Heart left ventricle (tissue), 16 donors: ENCODE data around the gene ATP9B. TPM values are rescaled to one million over a fixed set of nuclear protein-coding genes. Genes with fewer than 3 reads are reported as not detected.

ENCODE experiments used
- ATAC-seq, 4 donors: fragments of 200-7000 bp; cut with Tn5 transposase; one replicate each; pipeline ENCODE4 v1.9.1; 2020 to 2022; ENCODE audit warnings: moderate library complexity in 4 of 4, mild to moderate bottlenecking in 3 of 4, moderate number of reproducible peaks in 1 of 4
- DNase-seq, 5 donors: peaks; one replicate each; pipeline ENCODE4 v3.0.0-alpha.2; 2020
- H3K27ac ChIP-seq, 12 donors: fragments of 200-600 bp; sonication (generic) in 4 of 12; one replicate each; pipeline versions ENCODE4 v1.5.0 to v1.8.0; 2016 to 2022; ENCODE audit warnings: mild to moderate bottlenecking in 2 of 12
- H3K27me3 ChIP-seq, 9 donors: fragments of 200-600 bp; sonication (generic) in 2 of 9; one replicate each; pipeline versions ENCODE4 v1.5.1 to v1.8.0; 2016 to 2022; ENCODE audit warnings: mild to moderate bottlenecking in 3 of 9
- H3K36me3 ChIP-seq, 9 donors: fragments of 200-600 bp; sonication (generic) in 2 of 9; one replicate each; pipeline versions ENCODE4 v1.5.0 to v1.8.0; 2018 to 2022; ENCODE audit warnings: mild to moderate bottlenecking in 2 of 9
- H3K4me1 ChIP-seq, 12 donors: fragments of 200-600 bp; sonication (generic) in 4 of 12; one replicate each; pipeline versions ENCODE4 v1.5.0 to v1.8.0; 2016 to 2022; ENCODE audit warnings: mild to moderate bottlenecking in 3 of 12
- H3K4me3 ChIP-seq, 12 donors: fragments of 200-600 bp; sonication (generic) in 4 of 12; one replicate each; pipeline versions ENCODE4 v1.5.0 to v1.8.0; 2017 to 2022; ENCODE audit warnings: mild to moderate bottlenecking in 9 of 12, moderate library complexity in 4 of 12
- H3K9me3 ChIP-seq, 12 donors: fragments of 200-600 bp; sonication (generic) in 4 of 12; one replicate each; pipeline versions ENCODE4 v1.5.0 to v1.8.0; 2016 to 2022; ENCODE audit warnings: mild to moderate bottlenecking in 1 of 12
- CTCF ChIP-seq, 12 donors: fragments of 200-600 bp; sonication (generic) in 4 of 12; IDR thresholded peaks; one replicate each; pipeline versions ENCODE4 v1.5.0 to v1.8.0; 2018 to 2022; ENCODE audit warnings: antibody characterized with exemption in 12 of 12, mild to moderate bottlenecking in 5 of 12
- POLR2A ChIP-seq, 2 donors: fragments of 450-650 bp; IDR thresholded peaks; one replicate each; pipeline ENCODE4 v1.6.1; 2017; ENCODE audit warnings: antibody characterized with exemption in 2 of 2, mild to moderate bottlenecking in 2 of 2, moderate library complexity in 2 of 2
- WGBS, 4 donors: extraction: QIAGEN DNeasy Blood & Tissue Kit in 2 of 4; methylation state at CpG; one replicate each; pipeline versions ENCODE4 v1.1.5 to v1.1.7; 2013 to 2018; 5-methylcytosine and 5-hydroxymethylcytosine counted together
- intact Hi-C, 10 donors: fragments of 100-400 bp; cut with DNase I; formaldehyde crosslinking; loops; one replicate each; pipeline versions ENCODE4 v1.11.1 to v1.14.2; 2022
- polyA plus RNA-seq, 2 donors: library from polyadenylated mRNA; stranded (reverse); fragments of 200-250 nt; gene quantifications; one replicate each; pipeline ENCODE4 v1.2.3, GENCODE V29; 2013
- total RNA-seq, 9 donors: library from RNA; depleted of rRNA in 2 of 9; stranded (reverse); fragments of >200 nt in 2 of 9; fragmentation: NEBNext Ultra II Directional in 3 of 9; extraction: Animal tissue kit (Norgen Biotek cat#: 25700) in 3 of 9; gene quantifications; one replicate each; pipeline versions ENCODE4 v1.1.0 to v1.2.4, GENCODE V29; 2016 to 2023
- donor health status: ischemic (EF 13 %, LVEDD 7.1; RV severe dilation, severe dysfunction).
- donor health status: healthy with polysubstance abuse.
- donor health status: DM: no; HTN: yes; CAD: no.
- donor health status: DM: no; HTN: no; CAD: no.
- donor health status: ischemic (EF 25% LVEDD 6.9; RV normal size, moderate dysfunction).
- donor health status: ischemic (EF 25% LVEDD 5.7; RV mildly dilated, moderate dysfunction).
- donor health status: healthy.
- donor health status: DM: yes; HTN: yes; CAD: no.
- donor health status: ischemic (EF 35%, LVEDD 5.7; RV mildly dilated, moderate dysfunction).
- donor health status: nonischemic (EF 11% LVEDD 7.7; RV severe dilation, severe dysfunction).
- donor health status: DM: yes; HTN: yes; CAD: no.
- donor health status: PGD.
- donor health status: ischemic (EF 29% LVEDD 5.4; RV normal size, mild dysfunction).
- donor health status: nonischemic (EF 23%, LVEDD 6.1; RV moderate dilation, normal function).

The ATP9B gene
- total and polyA plus RNA-seq, 11 donors = 7.4 to 23.9 (median 12.8) TPM

DNA sequence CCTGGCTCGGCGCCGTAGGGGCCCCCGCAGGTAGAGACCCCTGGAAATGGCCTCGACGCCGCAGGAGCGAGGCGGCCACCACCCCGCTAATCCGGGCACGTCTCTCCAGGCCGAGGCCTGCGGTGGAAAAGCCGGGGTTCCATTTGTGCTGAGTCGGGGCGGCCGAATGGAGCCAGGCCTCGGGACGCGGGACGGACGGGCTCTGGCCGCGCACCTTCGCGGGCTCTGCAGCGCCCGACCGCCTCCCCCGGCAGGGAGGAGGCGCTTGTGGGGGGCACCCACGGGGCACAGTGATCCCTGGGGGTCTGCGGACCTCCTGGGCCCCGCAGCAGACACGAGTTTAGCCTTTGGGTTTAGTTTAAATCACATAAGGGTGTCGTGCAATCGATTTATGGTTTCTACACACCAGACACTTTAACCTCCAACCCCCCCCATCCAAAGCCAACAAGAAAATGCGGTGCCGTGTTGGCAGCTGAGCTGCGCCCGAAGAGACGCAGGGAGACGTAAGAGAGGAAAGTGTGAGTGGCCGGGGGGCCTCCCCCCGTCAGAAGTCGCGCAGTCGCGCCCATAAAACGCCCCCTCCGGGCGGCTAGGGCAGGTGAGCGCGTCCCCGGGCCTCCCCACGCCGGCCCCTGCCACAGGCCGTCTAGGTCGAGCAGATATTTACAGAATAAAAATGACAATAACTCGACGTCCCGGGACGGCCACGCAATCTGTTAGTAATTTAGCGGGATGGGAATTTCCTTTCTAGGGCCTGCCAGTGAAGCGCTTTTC is 325.5 kb downstream of the ATP9B start:
- Histone ChIP-seq H3K27me3 (peaks cover 0 to 41% (median 0%) of the 10 kb centered on the region in 9 donors), H3K4me3 (peak overlapping the region; percentile 35 to 88 (median 60)), H3K27ac (peak overlapping the region; percentile 87 to 97 (median 95)), H3K9me3 (no peaks in the 10 kb centered on the region), H3K36me3 (no peaks in the 10 kb centered on the region), H3K4me1 (peaks cover 0 to 52% (median 31%) of the 10 kb centered on the region in 12 donors)
- WGBS, 4 donors = 2 to 7% (median 3%) methylated on average over 53 to 67 of the region's 67 CpGs
- DNase-seq (peak; percentile 56 to 72 (median 62)), ATAC-seq (peak in 3 of 4 donors; percentile 1 to 11 (median 11))
- TF ChIP-seq CTCF (IDR thresholded peaks at IDR 0.05) = no peak
- no peak for TF ChIP-seq POLR2A (IDR thresholded peaks at IDR 0.05)
- intact Hi-C loops = loop anchor here (2.0 to 10.0 kb wide), 8 partner anchors 63 to 640 kb away; partner anchors contain the start of gene RBFA (in 1 of the 10)

DNA sequence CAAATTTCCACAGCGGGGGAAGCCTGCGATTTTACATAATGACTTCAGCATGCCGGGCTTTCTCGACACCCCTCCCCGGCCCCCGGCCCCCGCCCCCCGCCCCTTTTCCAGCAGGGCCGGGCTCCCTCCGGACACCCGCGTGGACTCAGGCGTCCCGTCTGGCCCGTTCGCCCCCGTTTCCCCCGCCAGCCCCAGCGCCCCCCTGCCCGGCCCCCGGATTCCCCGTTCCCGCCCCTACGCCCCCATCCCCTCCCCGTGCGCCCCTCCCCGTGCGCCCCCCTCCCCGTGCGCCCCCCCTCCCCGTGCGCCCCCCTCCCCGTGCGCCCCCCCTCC is 326.1 kb downstream of the ATP9B start:
- Histone ChIP-seq H3K4me3 (peak overlapping the region in 11 of 12 donors; percentile 46 to 88 (median 60)), H3K4me1 (peaks cover 0 to 56% (median 32%) of the 10 kb centered on the region in 12 donors), H3K27me3 (peaks cover 0 to 37% (median 0%) of the 10 kb centered on the region in 9 donors), H3K27ac (peak overlapping the region; percentile 87 to 97 (median 95)), H3K9me3 (no peaks in the 10 kb centered on the region), H3K36me3 (no peaks in the 10 kb centered on the region)
- WGBS, 4 donors = 0 to 4% (median 3%) methylated on average over 4 to 30 of the region's 34 CpGs
- intact Hi-C loops = loop anchor here in 8 of 10 donors (2.0 to 10.0 kb wide), 7 partner anchors 62 to 640 kb away; partner anchors contain the start of gene RBFA (in 1 of the 8)
- TF ChIP-seq POLR2A (IDR thresholded peaks at IDR 0.05) (no peak), CTCF (IDR thresholded peaks at IDR 0.05) (no peak)
- no peak for ATAC-seq
- DNase-seq = peak in 1 of 5 donors; percentile 48

DNA sequence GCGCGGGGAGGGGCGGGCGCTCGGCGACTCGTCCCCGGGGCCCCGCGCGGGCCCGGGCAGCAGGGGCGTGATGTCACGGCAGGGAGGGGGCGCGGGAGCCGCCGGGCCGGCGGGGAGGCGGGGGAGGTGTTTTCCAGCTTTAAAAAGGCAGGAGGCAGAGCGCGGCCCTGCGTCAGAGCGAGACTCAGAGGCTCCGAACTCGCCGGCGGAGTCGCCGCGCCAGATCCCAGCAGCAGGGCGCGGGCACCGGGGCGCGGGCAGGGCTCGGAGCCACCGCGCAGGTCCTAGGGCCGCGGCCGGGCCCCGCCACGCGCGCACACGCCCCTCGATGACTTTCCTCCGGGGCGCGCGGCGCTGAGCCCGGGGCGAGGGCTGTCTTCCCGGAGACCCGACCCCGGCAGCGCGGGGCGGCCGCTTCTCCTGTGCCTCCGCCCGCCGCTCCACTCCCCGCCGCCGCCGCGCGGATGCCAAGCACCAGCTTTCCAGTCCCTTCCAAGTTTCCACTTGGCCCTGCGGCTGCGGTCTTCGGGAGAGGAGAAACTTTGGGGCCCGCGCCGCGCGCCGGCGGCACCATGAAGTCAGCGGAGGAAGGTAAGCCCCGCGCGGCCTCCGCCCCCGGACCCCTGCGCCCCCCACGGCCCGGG is 326.7 kb downstream of the ATP9B start, which contains the start of gene NFATC1:
NFATC1 (plus strand) TSS at position 170 of the 644 bp plus-strand sequence; CDS start at position 465, 295 bp downstream.
- H3K9me3 ChIP-seq = no peaks in the 10 kb centered on the region
- H3K36me3 ChIP-seq = no peaks in the 10 kb centered on the region
- intact Hi-C loops = loop anchor here in 8 of 10 donors (2.0 to 10.0 kb wide), 7 partner anchors 61 to 639 kb away; partner anchors contain the start of gene RBFA (in 1 of the 8)
- peak within 1 kb of the TSS; percentile 48 to 88 (median 69) for H3K4me3 ChIP-seq
- DNase-seq (peak; percentile 89 to 92 (median 91)), ATAC-seq (peak; percentile 50 to 69 (median 58))
- H3K4me1 ChIP-seq = peaks cover 0 to 59% (median 32%) of the 10 kb centered on the region in 12 donors
- WGBS, 4 donors = 0 to 1% (median 0%) methylated on average over 23 to 91 of the region's 91 CpGs; no CpG with 5 or more reads in 1 of the 4 donors
- peaks cover 0 to 34% (median 0%) of the 10 kb centered on the region in 9 donors for H3K27me3 ChIP-seq
- no peak for TF ChIP-seq CTCF (IDR thresholded peaks at IDR 0.05)
- peak in 1 of 2 donors; percentile 82 for TF ChIP-seq POLR2A (IDR thresholded peaks at IDR 0.05)
- peak within 1 kb of the TSS; percentile 87 to 97 (median 95) for H3K27ac ChIP-seq
